Body of pancreas (tissue), 4 donors: Measurements from ENCODE around the gene LSM14A. TPM values are rescaled to one million over a fixed set of nuclear protein-coding genes. Genes with fewer than 3 reads are reported as not detected.

Experiments used
- ATAC-seq: fragments of 150-250 bp; one replicate; pipeline ENCODE4 v1.9.1; 2016
- DNase-seq, 4 donors: peaks; one replicate each; pipeline ENCODE4 v3.0.0-alpha.2; 2019
- H3K27ac ChIP-seq, 4 donors: fragments of 200-600 bp; sonication (generic); 1 replicate in 3 of 4; 2 replicates in 1 of 4; pipeline versions ENCODE4 v1.5.1 to v1.6.1; 2016 to 2019; ENCODE audit warnings: mild to moderate bottlenecking in 1 of 4, mixed read lengths in 1 of 4, moderate library complexity in 1 of 4
- H3K27me3 ChIP-seq, 2 donors: fragments of 200-600 bp; sonication (generic); one replicate each; pipeline ENCODE4 v1.6.0; 2016; ENCODE audit warnings: mild to moderate bottlenecking in 1 of 2
- H3K36me3 ChIP-seq, 2 donors: fragments of 200-600 bp; sonication (generic); replicated peaks in 1 of 2; 2 replicates each; pipeline ENCODE4 v1.5.1; 2016; ENCODE audit warnings: low read depth in 2 of 2; ENCODE audit not compliant: insufficient read depth in 1 of 2
- H3K4me1 ChIP-seq: fragments of 200-600 bp; sonication (generic); one replicate; pipeline ENCODE4 v1.6.0; 2016
- H3K4me3 ChIP-seq, 2 donors: fragments of 200-600 bp; sonication (generic); 1 replicate in 1 of 2; 2 replicates in 1 of 2; pipeline ENCODE4 v1.5.1; 2016 to 2019
- H3K9me3 ChIP-seq, 3 donors: fragments of 200-600 bp; sonication (generic); 1 replicate in 2 of 3; 2 replicates in 1 of 3; pipeline ENCODE4 v1.5.1; 2016
- CTCF ChIP-seq, 7 experiments: fragments of 450-650 bp in 4 of 7; fragments of 200-600 bp in 3 of 7; sonication (generic) in 3 of 7; IDR thresholded peaks; one replicate each; pipeline ENCODE4 v1.5.1; 2016 to 2019; ENCODE audit warnings: antibody characterized with exemption in 7 of 7
- POLR2A ChIP-seq, 3 donors: fragments of 450-650 bp; IDR thresholded peaks; one replicate each; pipeline ENCODE4 v1.6.1; 2016; ENCODE audit warnings: antibody characterized with exemption in 3 of 3, mild to moderate bottlenecking in 2 of 3
- WGBS, 2 donors: methylation state at CpG; one replicate each; pipeline ENCODE4 v1.1.5; 2017; 5-methylcytosine and 5-hydroxymethylcytosine counted together
- intact Hi-C: fragments of 100-400 bp; cut with DNase I; formaldehyde crosslinking; loops from one replicate; pipeline ENCODE4 v1.15.1; 2023
- total RNA-seq, 2 donors: library from RNA; depleted of rRNA; stranded (reverse); fragments of >200 nt; gene quantifications; one replicate each; pipeline ENCODE4 v1.1.0, GENCODE V29; 2016

The LSM14A gene
- total RNA-seq, 2 donors from 2014 or later = 63.6 to 95.9 TPM

DNA sequence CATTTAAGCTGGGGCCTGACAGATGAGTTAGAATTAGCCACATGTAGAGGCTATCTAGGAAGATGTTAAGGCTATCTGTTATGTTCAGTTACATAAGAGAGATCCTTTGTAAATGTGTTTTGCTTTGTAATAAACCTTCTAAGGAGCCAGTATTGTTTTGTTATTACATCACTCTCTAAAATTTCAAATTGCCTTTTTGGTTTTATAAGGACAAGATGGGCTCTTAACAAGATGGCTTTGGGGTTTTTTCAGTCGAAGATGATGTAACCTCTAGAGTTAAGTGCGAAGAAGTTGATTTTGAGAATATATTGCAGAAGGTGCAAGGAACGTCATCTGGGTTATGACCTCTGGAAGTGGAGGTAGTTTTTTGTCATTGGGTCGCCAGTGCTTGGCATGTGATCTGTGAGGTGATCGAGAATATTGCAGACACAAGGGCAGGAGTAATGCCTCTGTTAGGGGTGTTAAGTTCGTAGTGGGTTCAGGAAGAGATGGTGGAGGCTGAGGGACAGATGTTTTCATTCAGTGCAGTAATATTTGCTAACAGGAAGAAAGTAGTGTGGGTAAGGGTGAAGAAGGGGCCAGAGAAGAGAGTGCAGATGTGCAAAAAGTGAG, 12.7 kb downstream of the LSM14A start:
- no peak for ATAC-seq
- no peak for DNase-seq
- Histone ChIP-seq H3K27ac (no peak overlapping the region), H3K4me3 (no peak overlapping the region), H3K9me3 (no peaks in the 10 kb centered on the region), H3K4me1 (peaks cover 84% of the 10 kb centered on the region), H3K27me3 (no peaks in the 10 kb centered on the region), H3K36me3 (no peaks in the 10 kb centered on the region)
- TF ChIP-seq CTCF (IDR thresholded peaks at IDR 0.05) = no peak
- TF ChIP-seq POLR2A (IDR thresholded peaks at IDR 0.05) = no peak
- 63 to 68% methylated on average over 6 of the region's 6 CpGs for WGBS, 2 donors
- intact Hi-C loops = no loop called here

- TF ChIP-seq CTCF (IDR thresholded peaks at IDR 0.05) (no peak), POLR2A (IDR thresholded peaks at IDR 0.05) (no peak)
- Histone ChIP-seq H3K27ac (no peak overlapping the region), H3K4me1 (peaks cover 79% of the 10 kb centered on the region), H3K27me3 (no peaks in the 10 kb centered on the region), H3K4me3 (no peak overlapping the region), H3K9me3 (no peaks in the 10 kb centered on the region), H3K36me3 (no peaks in the 10 kb centered on the region)
- ATAC-seq (no peak), DNase-seq (no peak)
- intact Hi-C loops = no loop called here
- 66 to 70% methylated on average over 2 of the region's 2 CpGs for WGBS, 2 donors
Measured at GRCh38 chr19:34186205-34186604, 13.9 kb downstream of the LSM14A start.

GRCh38 chr19:34187011-34187410, 14.7 kb downstream of the LSM14A start:
- Histone ChIP-seq H3K4me3 (no peak overlapping the region), H3K4me1 (peaks cover 77% of the 10 kb centered on the region)
- TF ChIP-seq POLR2A (IDR thresholded peaks at IDR 0.05) (no peak), CTCF (IDR thresholded peaks at IDR 0.05) (no peak)

DNA sequence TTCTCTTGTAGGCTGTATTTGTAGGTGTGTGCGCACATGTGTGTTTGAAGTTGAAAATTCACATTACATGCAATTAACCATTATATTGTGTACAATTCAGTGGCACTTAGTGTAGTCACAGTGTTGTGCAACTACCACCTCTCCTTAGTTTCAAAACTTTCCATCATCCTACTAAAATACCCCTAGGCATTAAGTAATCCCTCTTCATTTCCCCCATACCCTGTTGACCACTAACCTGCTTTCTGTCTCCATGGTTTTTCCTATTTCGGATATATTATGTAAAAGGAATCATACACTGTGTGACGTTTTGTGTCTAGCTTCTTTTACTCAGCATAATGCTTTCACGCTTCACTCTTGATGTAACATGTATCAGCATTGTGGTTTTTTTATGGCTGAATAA, 16.1 kb downstream of the LSM14A start:
- Histone ChIP-seq H3K27me3 (no peaks in the 10 kb centered on the region), H3K4me3 (no peak overlapping the region), H3K9me3 (no peaks in the 10 kb centered on the region), H3K36me3 (no peaks in the 10 kb centered on the region), H3K4me1 (peaks cover 68% of the 10 kb centered on the region), H3K27ac (no peak overlapping the region)
- ATAC-seq (no peak), DNase-seq (no peak)
- 85 to 86% methylated on average over 4 of the region's 4 CpGs for WGBS, 2 donors
- TF ChIP-seq CTCF (IDR thresholded peaks at IDR 0.05) (no peak), POLR2A (IDR thresholded peaks at IDR 0.05) (no peak)
- intact Hi-C loops = no loop called here

More at GRCh38 chr19:34187011-34187410, 14.7 kb downstream of the LSM14A start:
- 88 to 97% methylated on average over 8 of the region's 8 CpGs for WGBS, 2 donors
- ATAC-seq (no peak), DNase-seq (no peak)
- intact Hi-C loops = no loop called here
- Histone ChIP-seq H3K27ac (no peak overlapping the region), H3K27me3 (no peaks in the 10 kb centered on the region), H3K36me3 (no peaks in the 10 kb centered on the region), H3K9me3 (no peaks in the 10 kb centered on the region)
